Measurements from ENCODE around the gene NR2F1-AS1.
A peak's percentile ranks its signal among the peaks of the same experiment; 100 is the strongest.

Gene NR2F1-AS1

DNA sequence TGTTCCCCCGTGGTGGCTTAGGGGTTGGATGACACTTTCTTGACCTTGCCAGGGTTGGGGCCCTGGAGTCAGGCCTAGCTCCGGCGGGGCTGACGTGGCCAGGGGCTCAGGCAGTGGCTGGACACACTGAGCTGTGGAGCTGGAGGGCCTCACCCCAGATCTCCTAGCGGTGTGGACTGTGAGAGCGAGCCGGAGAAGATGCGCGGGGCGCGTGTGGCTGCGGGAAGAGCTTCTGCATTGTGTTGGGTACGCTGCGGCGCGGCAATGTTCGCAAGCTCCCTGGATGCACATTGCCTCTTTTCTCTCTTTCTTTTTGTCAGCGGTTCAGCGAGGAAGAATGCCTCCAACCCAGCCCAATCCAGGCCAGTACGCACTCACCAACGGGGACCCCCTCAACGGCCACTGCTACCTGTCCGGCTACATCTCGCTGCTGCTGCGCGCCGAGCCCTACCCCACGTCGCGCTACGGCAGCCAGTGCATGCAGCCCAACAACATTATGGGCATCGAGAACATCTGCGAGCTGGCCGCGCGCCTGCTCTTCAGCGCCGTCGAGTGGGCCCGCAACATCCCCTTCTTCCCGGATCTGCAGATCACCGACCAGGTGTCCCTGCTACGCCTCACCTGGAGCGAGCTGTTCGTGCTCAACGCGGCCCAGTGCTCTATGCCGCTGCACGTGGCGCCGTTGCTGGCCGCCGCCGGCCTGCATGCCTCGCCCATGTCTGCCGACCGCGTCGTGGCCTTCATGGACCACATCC is 6.8 kb upstream of the NR2F1-AS1 start:
- Mint-ChIP-seq H3K4me3 (no peak overlapping the region), H3K4me1 (ENCODE audit: low read depth) (peaks cover 11% of the 10 kb centered on the region), H3K27me3 (ENCODE audit: low read depth) (peaks cover 72% of the 10 kb centered on the region), H3K36me3 (ENCODE audit: low read depth) (peaks cover 7% of the 10 kb centered on the region), H3K9me3 (no peaks in the 10 kb centered on the region), H3K27ac (peak overlapping the region; percentile 47)

DNA sequence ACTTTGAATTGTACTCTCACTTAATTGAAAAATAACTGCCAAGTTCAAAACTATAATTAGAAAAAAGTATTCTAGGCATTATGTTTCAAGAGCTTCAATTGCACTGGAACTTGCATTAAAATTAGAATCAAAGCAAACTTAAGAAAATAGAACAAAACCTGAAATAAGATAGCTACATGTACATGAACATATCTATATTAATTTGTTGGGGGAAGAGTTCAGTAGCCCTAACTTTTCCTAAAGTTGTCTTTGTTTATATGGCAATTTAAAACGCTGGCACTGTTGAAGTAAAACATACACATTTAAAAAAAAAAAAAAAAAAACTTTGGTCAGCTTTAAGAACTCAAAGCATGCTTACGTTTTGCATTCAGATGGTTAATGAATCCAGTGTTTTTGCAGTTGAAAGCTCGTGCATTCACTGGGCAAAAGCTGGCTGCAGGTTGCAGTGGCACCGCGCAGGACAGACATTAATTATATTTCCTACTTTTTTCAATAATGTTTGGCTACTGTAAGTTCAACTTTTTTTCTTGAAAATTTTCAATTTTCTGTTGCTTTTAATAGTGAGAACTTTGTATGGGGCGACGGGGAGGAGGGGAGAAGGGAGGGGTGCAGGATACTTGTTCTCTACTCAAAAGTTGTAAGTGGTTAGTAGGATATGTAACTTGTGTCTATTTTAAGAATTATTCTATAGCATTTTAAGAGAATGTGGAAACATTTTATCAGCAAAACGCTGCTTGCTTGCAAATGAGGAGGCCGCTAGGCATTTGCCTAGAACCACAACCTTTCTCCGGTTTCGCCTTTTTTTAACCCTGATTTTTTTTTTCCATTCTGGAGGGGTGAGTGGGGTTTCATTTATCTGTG is 5.9 kb upstream of the NR2F1-AS1 start:
- Mint-ChIP-seq H3K9me3 (no peaks in the 10 kb centered on the region), H3K4me3 (no peak overlapping the region), H3K27ac (peak overlapping the region; percentile 47), H3K36me3 (ENCODE audit: low read depth) (peaks cover 7% of the 10 kb centered on the region), H3K27me3 (ENCODE audit: low read depth) (peaks cover 66% of the 10 kb centered on the region), H3K4me1 (ENCODE audit: low read depth) (peaks cover 11% of the 10 kb centered on the region)

DNA sequence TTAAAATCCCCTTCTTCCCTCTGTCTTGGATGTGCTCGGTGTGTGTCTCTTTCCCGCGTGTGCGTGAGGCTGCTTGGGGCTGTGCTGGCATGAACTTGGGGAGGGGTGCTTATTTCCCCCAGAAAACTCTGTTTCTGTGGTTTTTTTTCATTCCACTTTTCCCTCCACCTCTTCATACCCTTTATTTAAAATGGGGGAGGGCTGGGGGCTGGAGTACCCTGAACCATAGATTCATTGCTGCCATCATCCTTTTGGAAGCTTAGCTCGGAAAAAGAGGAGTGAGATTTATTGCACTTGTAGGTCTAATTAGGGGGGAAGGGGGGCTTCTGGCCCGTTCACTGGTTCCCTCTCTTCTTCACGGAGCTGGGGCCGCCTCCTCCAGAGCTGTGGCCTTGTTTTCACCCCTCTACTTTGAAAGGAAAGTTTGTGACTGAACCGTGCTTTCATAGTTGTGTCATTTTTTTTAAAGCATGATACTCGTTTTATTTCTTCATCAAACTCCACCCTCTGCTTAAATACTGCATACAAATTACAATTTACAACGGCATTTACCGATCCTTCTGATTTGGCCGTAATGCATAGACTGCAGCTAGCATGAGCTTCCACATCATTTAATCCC is 4.9 kb upstream of the NR2F1-AS1 start:
- peaks cover 60% of the 10 kb centered on the region for H3K27me3 Mint-ChIP-seq (ENCODE audit: low read depth)
- peak overlapping the region; percentile 69 for H3K27ac Mint-ChIP-seq
- no peaks in the 10 kb centered on the region for H3K9me3 Mint-ChIP-seq
- H3K36me3 Mint-ChIP-seq (ENCODE audit: low read depth), result peaks cover 7% of the 10 kb centered on the region
- H3K4me3 Mint-ChIP-seq, result peak overlapping the region; percentile 78
- peaks cover 12% of the 10 kb centered on the region for H3K4me1 Mint-ChIP-seq (ENCODE audit: low read depth)

DNA sequence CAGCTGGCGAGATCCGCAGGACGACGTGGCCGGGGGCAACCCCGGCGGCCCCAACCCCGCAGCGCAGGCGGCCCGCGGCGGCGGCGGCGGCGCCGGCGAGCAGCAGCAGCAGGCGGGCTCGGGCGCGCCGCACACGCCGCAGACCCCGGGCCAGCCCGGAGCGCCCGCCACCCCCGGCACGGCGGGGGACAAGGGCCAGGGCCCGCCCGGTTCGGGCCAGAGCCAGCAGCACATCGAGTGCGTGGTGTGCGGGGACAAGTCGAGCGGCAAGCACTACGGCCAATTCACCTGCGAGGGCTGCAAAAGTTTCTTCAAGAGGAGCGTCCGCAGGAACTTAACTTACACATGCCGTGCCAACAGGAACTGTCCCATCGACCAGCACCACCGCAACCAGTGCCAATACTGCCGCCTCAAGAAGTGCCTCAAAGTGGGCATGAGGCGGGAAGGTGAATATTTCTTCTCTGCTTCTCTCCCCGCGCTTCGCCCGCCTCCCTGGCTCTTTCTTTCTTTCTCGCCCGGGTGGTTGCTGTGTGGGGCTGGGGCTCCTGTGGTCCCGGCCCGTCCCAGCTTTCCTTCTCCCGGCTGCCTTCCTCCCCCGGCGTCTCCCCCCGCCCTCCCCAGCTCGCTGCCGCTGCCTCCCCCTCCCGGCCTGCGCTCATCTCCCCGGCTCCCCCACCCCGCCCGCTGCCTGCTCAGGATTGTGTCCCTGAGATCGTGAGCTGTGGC is 4.2 kb upstream of the NR2F1-AS1 start:
- peak overlapping the region; percentile 78 for H3K4me3 Mint-ChIP-seq
- H3K27ac Mint-ChIP-seq, result no peak overlapping the region
- H3K4me1 Mint-ChIP-seq (ENCODE audit: low read depth), result peaks cover 17% of the 10 kb centered on the region
- peaks cover 60% of the 10 kb centered on the region for H3K27me3 Mint-ChIP-seq (ENCODE audit: low read depth)
- H3K36me3 Mint-ChIP-seq (ENCODE audit: low read depth), result peaks cover 7% of the 10 kb centered on the region
- H3K9me3 Mint-ChIP-seq, result no peaks in the 10 kb centered on the region

DNA sequence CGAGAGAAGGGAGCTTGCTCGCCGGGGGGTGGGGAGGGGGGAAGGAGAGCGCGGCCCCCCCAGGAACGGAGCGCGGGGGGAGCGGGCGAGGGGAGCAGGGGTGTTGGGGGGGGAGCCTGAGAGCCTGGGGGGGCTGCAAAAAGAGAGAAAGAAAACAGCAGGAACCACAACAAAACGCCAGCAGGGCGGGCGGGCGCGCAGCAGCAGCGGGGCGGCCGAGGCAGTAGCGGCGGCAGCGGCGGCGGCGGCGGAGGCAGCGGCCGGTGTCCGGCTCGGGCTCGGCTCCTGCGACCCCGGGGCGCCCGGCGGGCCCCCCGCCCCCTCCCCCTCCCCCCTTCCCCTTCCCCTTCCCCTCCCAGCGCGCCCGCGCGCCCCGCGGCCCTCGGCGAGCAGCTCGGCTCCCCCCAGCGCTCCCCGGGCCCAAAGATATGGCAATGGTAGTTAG is 3.6 kb upstream of the NR2F1-AS1 start:
- Mint-ChIP-seq H3K4me3 (no peak overlapping the region), H3K9me3 (no peaks in the 10 kb centered on the region), H3K36me3 (ENCODE audit: low read depth) (peaks cover 7% of the 10 kb centered on the region), H3K4me1 (ENCODE audit: low read depth) (peaks cover 17% of the 10 kb centered on the region), H3K27me3 (ENCODE audit: low read depth) (peaks cover 56% of the 10 kb centered on the region), H3K27ac (no peak overlapping the region)

DNA sequence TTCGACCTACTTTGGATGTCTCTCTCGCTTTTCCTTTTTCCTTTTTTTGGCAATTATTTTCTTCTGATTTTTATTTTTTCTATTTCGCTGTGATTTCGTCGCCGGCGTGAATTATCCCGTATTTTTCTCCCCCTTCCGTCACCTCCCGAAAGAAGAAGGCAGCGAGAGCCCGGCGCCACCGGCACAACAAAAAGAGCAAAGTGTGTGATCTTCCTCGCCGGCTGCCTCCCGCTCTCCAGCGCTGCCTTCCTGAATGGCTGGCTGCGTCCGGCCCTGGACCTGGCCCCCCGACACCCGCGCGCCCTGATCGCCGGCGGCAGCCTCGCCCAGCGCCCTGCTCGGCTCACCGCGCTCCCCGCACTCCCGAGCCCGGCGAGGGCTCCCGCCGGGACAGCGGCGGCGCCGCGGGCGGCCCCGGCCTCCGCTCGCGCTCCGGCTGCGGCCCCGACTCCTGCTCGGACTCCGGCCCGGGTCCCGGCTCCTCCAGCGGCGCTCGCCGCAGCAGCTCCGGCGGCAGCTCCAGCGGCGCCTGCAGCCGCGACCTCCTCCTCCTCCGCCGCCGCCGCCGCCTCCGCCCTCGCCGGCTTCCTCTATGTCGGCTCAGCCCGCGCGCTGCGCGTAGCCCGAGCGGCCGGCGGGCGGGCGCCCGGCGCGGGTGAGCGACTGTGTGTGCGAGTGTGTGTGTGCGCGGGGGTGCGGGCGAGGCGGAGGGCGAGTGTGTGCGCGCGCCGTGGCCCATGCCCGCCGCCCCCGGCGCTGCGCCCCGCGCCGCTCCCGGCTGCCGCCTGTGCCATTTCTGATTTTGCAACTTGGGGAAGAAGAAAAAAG is 3.0 kb upstream of the NR2F1-AS1 start:
- H3K4me3 Mint-ChIP-seq, result peak overlapping the region; percentile 56
- H3K27me3 Mint-ChIP-seq (ENCODE audit: low read depth), result peaks cover 49% of the 10 kb centered on the region
- H3K27ac Mint-ChIP-seq, result no peak overlapping the region
- H3K9me3 Mint-ChIP-seq, result no peaks in the 10 kb centered on the region
- H3K36me3 Mint-ChIP-seq (ENCODE audit: low read depth), result peaks cover 6% of the 10 kb centered on the region
- H3K4me1 Mint-ChIP-seq (ENCODE audit: low read depth), result peaks cover 17% of the 10 kb centered on the region

DNA sequence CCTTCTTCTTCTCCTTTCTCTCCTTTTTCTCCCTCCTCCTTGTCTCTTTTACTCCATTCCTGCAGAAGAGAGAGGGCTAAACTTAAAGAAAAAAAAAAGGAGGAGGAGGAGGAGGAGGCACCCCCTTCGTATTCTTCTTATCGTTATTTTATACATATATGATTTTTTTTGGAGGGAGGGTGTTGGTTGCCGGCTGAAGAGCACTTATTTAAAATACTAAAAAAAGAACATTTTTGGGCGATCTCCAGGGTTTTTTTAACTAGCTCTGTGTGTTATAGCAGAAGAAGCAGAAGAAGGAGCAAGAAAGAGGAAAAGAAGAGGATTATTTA is 2.4 kb upstream of the NR2F1-AS1 start:
- Mint-ChIP-seq H3K27ac (no peak overlapping the region), H3K9me3 (no peaks in the 10 kb centered on the region)

DNA sequence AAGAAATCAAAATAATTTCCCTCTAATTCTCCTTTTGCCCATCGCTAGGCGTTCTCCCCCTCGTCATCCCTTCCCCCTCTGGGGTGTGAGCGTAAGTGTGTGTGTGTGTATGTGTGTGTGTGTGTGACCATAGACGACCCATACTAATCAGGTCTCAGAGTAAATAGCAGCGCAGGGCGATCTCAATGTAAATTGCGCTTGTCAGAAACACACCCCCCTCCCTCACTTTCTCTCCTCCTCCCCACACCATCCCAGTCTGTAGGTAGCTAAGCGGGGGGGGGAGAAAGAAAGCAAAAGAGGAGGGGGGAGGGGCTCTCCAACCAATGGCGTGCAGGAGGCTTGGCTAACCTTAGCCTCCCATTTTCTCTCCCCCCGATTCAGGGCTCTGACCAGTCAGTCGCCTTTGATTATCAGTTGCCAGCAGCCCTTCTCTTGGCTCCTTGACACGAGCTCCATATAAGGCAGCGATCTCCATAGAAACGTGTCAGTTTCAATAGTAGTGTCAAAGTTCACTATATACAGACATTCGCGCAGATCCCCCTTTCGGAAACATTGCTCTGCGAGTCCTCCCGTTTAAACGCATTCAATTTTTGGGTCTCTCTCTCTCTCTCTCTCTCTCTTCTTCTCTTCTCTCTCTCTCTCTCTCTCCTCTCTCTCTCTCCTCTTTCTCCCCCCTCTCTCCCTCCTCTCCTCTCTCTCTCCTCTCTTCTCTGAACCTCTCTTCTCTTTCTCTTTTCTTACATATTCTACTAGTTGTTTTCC is 1.8 kb upstream of the NR2F1-AS1 start, which contains the start of gene NR2F1:
Gene NR2F1 (plus strand): TSS at position 546 of the 762 bp plus-strand sequence. CDS start 1,802 bp downstream, outside the sequence.
- Mint-ChIP-seq H3K27me3 (ENCODE audit: low read depth) (peaks cover 51% of the 10 kb centered on the region), H3K4me1 (ENCODE audit: low read depth) (peaks cover 17% of the 10 kb centered on the region), H3K27ac (no peak within 1 kb of the TSS), H3K36me3 (ENCODE audit: low read depth) (peaks cover 2% of the 10 kb centered on the region), H3K9me3 (no peaks in the 10 kb centered on the region), H3K4me3 (peak within 1 kb of the TSS; percentile 56)

More for the DNA sequence above, 2.4 kb upstream of the NR2F1-AS1 start:
- Mint-ChIP-seq H3K4me1 (ENCODE audit: low read depth) (peaks cover 17% of the 10 kb centered on the region), H3K27me3 (ENCODE audit: low read depth) (peaks cover 50% of the 10 kb centered on the region), H3K36me3 (ENCODE audit: low read depth) (peaks cover 2% of the 10 kb centered on the region), H3K4me3 (peak overlapping the region; percentile 56)

DNA sequence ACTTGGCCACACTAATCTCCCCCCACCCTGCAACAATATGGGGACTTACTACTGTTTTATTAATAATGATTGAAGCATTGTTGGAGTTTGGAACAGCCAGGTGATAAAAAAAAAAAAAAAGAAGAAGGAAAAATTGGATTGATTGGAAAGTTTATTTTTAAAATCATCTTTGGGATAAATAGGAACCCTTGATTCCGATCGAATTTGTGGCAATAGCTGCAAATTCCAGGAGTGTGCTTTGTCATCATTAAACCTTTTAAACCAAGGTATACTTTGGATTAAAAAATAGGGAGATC is 1.1 kb upstream of the NR2F1-AS1 start:
- Mint-ChIP-seq H3K36me3 (ENCODE audit: low read depth) (no peaks in the 10 kb centered on the region), H3K4me1 (ENCODE audit: low read depth) (peaks cover 17% of the 10 kb centered on the region), H3K27me3 (ENCODE audit: low read depth) (peaks cover 51% of the 10 kb centered on the region), H3K4me3 (no peak overlapping the region), H3K27ac (no peak overlapping the region), H3K9me3 (no peaks in the 10 kb centered on the region)

DNA sequence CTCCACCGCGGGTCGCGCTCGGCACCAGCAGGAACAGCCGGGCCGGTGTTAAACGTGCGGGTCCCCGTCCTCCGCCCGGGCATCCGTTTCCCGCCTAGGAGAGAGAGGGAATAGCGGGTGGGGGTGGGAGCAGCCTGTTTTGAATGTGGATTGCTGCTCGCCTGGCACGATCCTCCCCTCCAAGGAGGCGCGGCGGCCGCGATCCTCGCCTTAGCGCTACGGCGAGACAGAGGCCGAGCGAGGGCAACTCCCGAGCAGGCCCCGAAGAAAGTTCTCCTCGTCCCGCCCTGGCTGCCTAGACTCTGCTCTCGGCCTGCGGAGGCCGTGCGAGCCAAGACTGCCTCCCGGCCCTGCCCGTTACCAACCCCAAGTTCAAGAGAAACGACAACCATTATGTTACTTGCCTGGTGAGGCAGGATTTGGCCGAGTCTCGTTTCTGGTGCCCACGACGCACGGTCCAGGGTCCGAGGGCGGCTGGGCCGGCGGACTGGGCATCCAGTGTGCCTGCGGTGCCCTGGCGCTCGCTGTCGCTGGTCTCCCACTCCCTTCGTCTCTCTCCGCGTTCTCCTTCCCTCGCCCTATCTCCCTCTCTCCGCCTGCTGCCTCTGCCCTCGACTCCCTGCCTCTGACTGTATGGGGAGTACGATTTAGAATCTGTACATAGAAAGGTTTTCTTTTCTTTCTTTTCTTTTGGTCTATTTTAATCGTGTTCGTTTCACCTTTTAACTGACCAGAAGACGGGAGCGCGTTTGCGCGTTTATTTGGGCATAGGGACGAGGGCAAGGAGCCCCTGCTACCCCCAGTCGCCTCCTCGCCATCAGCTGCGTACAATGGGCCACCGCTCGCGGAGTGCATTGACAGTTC is 724 bp downstream of the NR2F1-AS1 start:
- no peak overlapping the region for H3K4me3 Mint-ChIP-seq
- peak overlapping the region; percentile 47 for H3K27ac Mint-ChIP-seq
- peaks cover 51% of the 10 kb centered on the region for H3K27me3 Mint-ChIP-seq (ENCODE audit: low read depth)
- H3K36me3 Mint-ChIP-seq (ENCODE audit: low read depth), result no peaks in the 10 kb centered on the region
- H3K4me1 Mint-ChIP-seq (ENCODE audit: low read depth), result peaks cover 10% of the 10 kb centered on the region
- H3K9me3 Mint-ChIP-seq, result no peaks in the 10 kb centered on the region

DNA sequence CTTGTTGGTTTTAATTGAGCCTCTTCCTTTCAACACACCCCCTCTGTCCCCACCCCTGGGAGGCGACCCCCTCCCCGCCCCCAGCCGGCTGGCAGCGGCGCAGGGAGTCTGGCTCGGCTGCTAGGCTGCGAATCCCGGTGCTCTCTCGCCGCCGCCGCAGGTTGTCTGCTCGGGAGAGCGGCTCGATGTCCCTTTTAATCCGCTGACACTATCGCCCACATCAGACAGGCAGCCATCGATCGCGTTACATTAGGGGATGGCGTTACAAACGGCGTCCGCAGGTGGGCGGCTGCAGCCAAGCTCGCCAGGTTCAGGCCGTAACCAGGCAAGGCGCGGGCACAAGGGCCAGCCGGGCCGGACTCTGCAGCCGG is 1.3 kb downstream of the NR2F1-AS1 start:
- Mint-ChIP-seq H3K27ac (no peak overlapping the region), H3K4me3 (no peak overlapping the region), H3K27me3 (ENCODE audit: low read depth) (peaks cover 56% of the 10 kb centered on the region), H3K36me3 (ENCODE audit: low read depth) (no peaks in the 10 kb centered on the region), H3K9me3 (no peaks in the 10 kb centered on the region), H3K4me1 (ENCODE audit: low read depth) (peaks cover 10% of the 10 kb centered on the region)

DNA sequence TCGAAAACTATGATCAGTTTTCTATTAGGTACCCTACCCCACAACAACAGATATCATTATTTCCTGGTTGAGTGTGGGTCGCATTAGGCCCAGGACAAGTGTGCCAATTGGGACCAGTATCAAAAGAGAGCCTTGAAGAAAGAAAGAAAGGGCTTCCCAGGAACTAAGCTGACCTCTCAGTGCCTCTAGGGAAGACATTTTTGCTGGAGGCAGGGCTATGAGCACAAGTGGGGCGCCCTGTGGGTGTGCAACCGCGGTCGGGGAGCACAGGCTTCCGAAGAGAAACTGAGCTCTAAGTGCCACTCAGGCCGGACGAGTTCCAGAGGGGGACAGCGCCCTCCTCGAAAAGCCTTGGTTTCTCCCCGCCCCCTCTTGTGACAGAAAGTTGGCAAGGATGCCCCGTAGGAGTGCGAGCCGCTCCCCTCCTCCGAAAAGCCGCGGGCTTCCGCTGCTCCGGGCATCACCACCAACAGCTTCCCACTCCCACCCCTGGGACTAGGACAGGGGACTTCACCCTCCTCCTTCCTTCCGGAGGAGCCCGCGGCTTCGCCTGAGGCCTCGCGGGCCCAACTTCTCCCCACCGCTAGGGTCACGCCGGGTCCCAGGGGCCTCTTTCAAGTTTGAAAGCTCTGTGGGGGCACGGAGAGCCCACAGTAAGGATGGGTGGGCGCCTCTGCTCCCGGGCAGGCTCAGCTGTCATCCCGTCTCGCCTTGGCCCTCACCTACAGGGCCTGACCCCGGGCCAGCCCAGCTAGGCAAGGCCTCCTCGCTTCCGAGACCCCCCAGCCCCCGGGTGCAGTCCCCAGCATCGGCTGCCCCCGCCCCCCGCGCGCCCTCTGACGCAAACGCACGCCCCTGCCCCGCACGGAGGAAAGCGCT is 2.0 kb downstream of the NR2F1-AS1 start:
- H3K36me3 Mint-ChIP-seq (ENCODE audit: low read depth), result no peaks in the 10 kb centered on the region
- no peaks in the 10 kb centered on the region for H3K9me3 Mint-ChIP-seq
- no peak overlapping the region for H3K27ac Mint-ChIP-seq
- H3K4me3 Mint-ChIP-seq, result no peak overlapping the region
- H3K27me3 Mint-ChIP-seq (ENCODE audit: low read depth), result peaks cover 62% of the 10 kb centered on the region
- peaks cover 10% of the 10 kb centered on the region for H3K4me1 Mint-ChIP-seq (ENCODE audit: low read depth)
